GM18526 (cell line): ENCODE measurements around the gene FPR2.

Source experiments
- POLR2A ChIP-seq: IDR thresholded peaks from 3 replicates; pipeline ENCODE4 v1.6.1; 2011; ENCODE audit not compliant: insufficient read length; ENCODE audit errors: extremely low read depth

FPR2 gene

GRCh38 chr19:51807925-51808324, 46.9 kb downstream of the FPR2 start:
- TF ChIP-seq POLR2A: no peak

DNA sequence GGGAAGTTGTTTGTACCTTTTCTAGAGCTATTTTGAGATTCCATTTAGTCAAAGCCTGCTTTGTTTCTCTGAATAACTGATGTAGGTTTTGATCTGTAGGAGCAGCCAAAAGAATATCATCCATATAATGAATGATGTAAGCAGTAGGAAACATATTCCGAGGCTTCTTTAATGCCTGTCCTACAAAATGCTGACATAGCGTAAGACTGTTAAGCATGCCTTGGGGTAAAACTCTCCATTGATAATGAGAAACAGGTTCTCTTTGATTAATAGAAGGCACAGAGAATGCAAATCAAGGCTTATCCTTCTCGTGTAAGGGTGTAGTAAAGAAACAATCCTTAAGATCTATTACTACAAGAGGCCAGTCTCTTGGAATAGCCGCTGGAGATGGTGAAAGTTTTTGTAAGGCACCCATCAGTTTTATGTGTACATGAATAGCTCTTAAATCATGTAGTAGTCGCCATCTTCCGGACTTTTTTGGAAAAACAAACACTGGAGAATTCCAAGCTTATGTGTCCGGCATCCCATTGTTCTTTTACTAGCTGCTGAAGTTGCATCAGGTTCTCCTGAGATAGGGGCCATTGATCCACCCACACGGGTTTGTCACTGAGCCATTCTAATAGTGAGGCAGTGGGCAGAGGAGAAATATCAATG, 47.5 kb downstream of the FPR2 start:
- TF ChIP-seq POLR2A: no peak

DNA sequence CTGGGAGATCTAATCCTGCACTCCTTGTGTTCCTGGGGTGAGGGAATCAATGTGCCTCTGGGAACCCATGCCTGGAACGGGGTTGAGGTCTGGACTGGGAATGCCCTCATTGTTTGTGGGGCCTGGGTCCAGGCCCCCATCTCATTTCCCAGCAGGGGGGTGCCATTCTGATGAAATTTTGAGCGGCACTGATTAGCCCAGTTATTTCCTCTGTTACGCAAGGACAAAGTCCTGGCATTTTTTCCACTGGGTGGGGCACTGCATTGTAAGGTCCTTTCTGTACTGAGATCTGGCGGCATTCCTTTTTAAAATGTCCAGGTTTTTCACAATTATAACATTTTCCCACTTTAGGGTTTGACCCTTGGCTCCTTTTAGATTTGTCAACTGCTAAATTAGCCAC, 48.8 kb downstream of the FPR2 start:
- no peak for TF ChIP-seq POLR2A

- TF ChIP-seq POLR2A: no peak
Observed at GRCh38 chr19:51810223-51810622, 49.2 kb downstream of the FPR2 start.

GRCh38 chr19:51811344-51811743, 50.4 kb downstream of the FPR2 start:
- TF ChIP-seq POLR2A: no peak

DNA sequence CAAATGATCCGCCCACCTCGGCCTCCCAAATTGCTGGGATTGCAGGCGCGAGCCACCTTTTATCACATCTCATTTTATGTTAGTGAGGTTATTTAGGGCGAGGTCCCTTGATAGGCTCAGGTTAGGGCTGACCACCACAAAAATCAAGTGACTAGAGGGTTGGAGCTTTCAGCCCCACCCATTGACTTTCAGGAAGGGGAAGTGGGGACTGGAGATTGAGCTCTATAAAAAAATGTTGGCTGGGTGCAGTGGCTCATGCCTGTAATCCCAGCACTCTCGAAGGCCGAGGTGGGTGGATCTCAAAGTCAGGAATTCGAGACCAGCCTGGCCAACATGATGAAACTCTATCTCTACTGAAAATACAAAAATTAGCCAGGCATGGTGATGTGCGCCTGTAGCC, 54.1 kb downstream of the FPR2 start:
- no peak for TF ChIP-seq POLR2A

DNA sequence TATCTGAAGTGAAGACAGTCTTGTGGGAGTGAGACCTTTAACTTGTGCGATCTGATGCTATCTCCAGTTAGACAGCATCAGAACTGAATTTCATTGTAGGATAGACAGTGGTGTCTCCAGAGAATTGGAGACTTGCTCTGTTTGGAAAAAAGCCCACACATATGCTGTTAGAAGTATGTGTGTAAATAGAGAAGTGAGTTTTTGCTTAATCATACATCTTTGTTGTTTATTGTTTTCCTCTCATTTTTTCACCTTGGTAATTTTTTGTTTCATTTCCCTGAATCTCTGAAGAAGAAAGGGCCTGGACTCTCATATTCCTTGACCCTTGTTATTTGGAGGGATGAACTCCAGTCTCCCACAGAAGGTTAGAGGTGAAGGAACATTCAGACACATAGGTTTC, 55.7 kb downstream of the FPR2 start:
- no peak for TF ChIP-seq POLR2A

- no peak for TF ChIP-seq POLR2A
Observed at GRCh38 chr19:51820011-51820410, 59.0 kb downstream of the FPR2 start.
